HepG2 (cell line): Measurements from ENCODE around the gene ST3GAL2. TPM values are rescaled to one million over a fixed set of nuclear protein-coding genes. Genes with fewer than 3 reads are reported as not detected.
A peak's percentile ranks its signal among the peaks of the same experiment; 100 is the strongest.

Source experiments
- ATAC-seq: fragments of 200-7000 bp; cut with Tn5 transposase; 3 replicates; pipeline ENCODE4 v1.9.1; 2020; ENCODE audit warnings: mild to moderate bottlenecking, moderate library complexity
- BruUV-seq: library from RNA; stranded (reverse); fragments of 400-500 nt; replicated peaks from 2 replicates; lab custom pipeline; 2021; lab: Mats Ljungman, UMichigan
- CTCF ChIA-PET: fragments of 300-600 bp; formaldehyde crosslinking; extraction: SDS; loops from one replicate; lab custom pipeline; 2021; ENCODE audit warnings: low total read pairs, inconsistent platforms, low intra/inter-chr PET ratio; lab: Yijun Ruan, JAX
- POLR2A ChIA-PET: fragments of 350-600 bp; sonication (Branson Sonifier 250); formaldehyde crosslinking; loops from one replicate; lab custom pipeline; 2020; ENCODE audit warnings: antibody characterized with exemption, inconsistent platforms; lab: Yijun Ruan, JAX
- DNase-seq: peaks from one replicate; pipeline ENCODE4 v3.0.0-alpha.2; 2015; ENCODE audit warnings: low spot score
- FAIRE-seq: peaks from 3 replicates; lab custom pipeline; 2011; peaks lifted over from hg19 to GRCh38; lab: Jason Lieb, UNC
- H2AFZ ChIP-seq: one replicate; pipeline ENCODE4 v1.6.1; 2011; ENCODE audit warnings: low read length, inconsistent platforms
- H3K27ac ChIP-seq: fragments of 300-600 bp; 3 replicates; pipeline ENCODE4 v1.8.0; 2011; ENCODE audit warnings: mixed run types, mild to moderate bottlenecking, mixed read lengths, low read length, inconsistent platforms; ENCODE audit not compliant: insufficient read depth; ENCODE audit errors: extremely low read length
- H3K27me3 ChIP-seq, 2 experiments: fragments of 200-600 bp in 1 of 2; 2 replicates in 1 of 2; 3 replicates in 1 of 2; pipeline versions ENCODE4 v1.6.0 to v1.8.0; 2011; ENCODE audit warnings: low read length in 2 of 2, mild to moderate bottlenecking in 2 of 2, moderate library complexity in 2 of 2, inconsistent platforms in 1 of 2; ENCODE audit not compliant: insufficient read depth in 2 of 2, control insufficient read depth in 1 of 2
- H3K36me3 ChIP-seq, 2 experiments: fragments of 200-600 bp in 1 of 2; replicated peaks in 1 of 2; 2 replicates in 1 of 2; 3 replicates in 1 of 2; pipeline versions ENCODE4 v1.5.1 to v1.8.0; 2011; ENCODE audit warnings: low read length in 2 of 2, inconsistent platforms in 1 of 2; ENCODE audit not compliant: insufficient read depth in 2 of 2, control insufficient read depth in 1 of 2
- H3K4me1 ChIP-seq: 2 replicates; pipeline ENCODE4 v1.5.1; 2012; ENCODE audit warnings: low read length, inconsistent platforms; ENCODE audit not compliant: insufficient read depth
- H3K4me2 ChIP-seq: 2 replicates; pipeline ENCODE4 v1.6.0; 2011; ENCODE audit warnings: low read depth, low read length, inconsistent platforms
- H3K4me3 ChIP-seq, 3 experiments: fragments of 200-600 bp in 1 of 3; sonication (generic), shearing (Covaris generic) in 1 of 3; replicated peaks in 1 of 3; 2 replicates each; pipeline ENCODE4 v1.5.1; 2011 to 2016; ENCODE audit warnings: low read length in 3 of 3, inconsistent platforms in 2 of 3, low read depth in 2 of 3, mild to moderate bottlenecking in 2 of 3, control low read depth in 1 of 3, mixed read lengths in 1 of 3; ENCODE audit not compliant: insufficient read depth in 1 of 3
- H3K79me2 ChIP-seq: one replicate; pipeline ENCODE4 v1.6.1; 2011; ENCODE audit warnings: low read length, inconsistent platforms; ENCODE audit not compliant: insufficient read depth
- H3K9ac ChIP-seq: 2 replicates; pipeline ENCODE4 v1.6.0; 2011; ENCODE audit warnings: mild to moderate bottlenecking, low read depth, low read length, inconsistent platforms; ENCODE audit not compliant: insufficient read depth
- H3K9me3 ChIP-seq: 2 replicates; pipeline ENCODE4 v1.5.1; 2012; ENCODE audit warnings: mild to moderate bottlenecking, low read length
- H4K20me1 ChIP-seq: 2 replicates; pipeline ENCODE4 v1.6.0; 2011; ENCODE audit warnings: inconsistent platforms, mild to moderate bottlenecking, low read length, moderate library complexity; ENCODE audit not compliant: insufficient read depth
- AGO2 ChIP-seq: fragments of 200-400 bp; formaldehyde crosslinking; optimal IDR thresholded peaks from 2 replicates; pipeline ENCODE3; 2017; ENCODE audit warnings: mild to moderate bottlenecking, low read depth, low read length, moderate library complexity
- AHR ChIP-seq: IDR thresholded peaks from 2 replicates; pipeline ENCODE4 v1.6.1; 2018; ENCODE audit warnings: missing genetic modification reagents, missing compliant biosample characterization
- CBX1 ChIP-seq: IDR thresholded peaks from one replicate; pipeline ENCODE4 v1.6.1; 2016; ENCODE audit warnings: antibody characterized with exemption, low read depth
- CEBPG ChIP-seq: IDR thresholded peaks from 2 replicates; pipeline ENCODE4 v1.6.1; 2016
- HDAC2 ChIP-seq: sonication (generic); formaldehyde crosslinking; IDR thresholded peaks from 2 replicates; pipeline ENCODE4 v1.4.0; 2020; ENCODE audit warnings: missing genetic modification reagents
- HMGXB4 ChIP-seq, 2 experiments: sonication (generic) in 1 of 2; formaldehyde crosslinking in 1 of 2; IDR thresholded peaks; 2 replicates each; pipeline versions ENCODE4 v1.4.0 to v1.6.1; 2018 to 2020; ENCODE audit warnings: missing genetic modification reagents in 2 of 2, borderline replicate concordance in 1 of 2, low read depth in 1 of 2, mild to moderate bottlenecking in 1 of 2, missing biosample characterization in 1 of 2
- HOXA5 ChIP-seq: sonication (generic); formaldehyde crosslinking; IDR thresholded peaks from 2 replicates; pipeline ENCODE4 v1.4.0; 2020; ENCODE audit warnings: missing genetic modification reagents
- IRF2 ChIP-seq: IDR thresholded peaks from 2 replicates; pipeline ENCODE4 v1.6.1; 2018; ENCODE audit warnings: missing genetic modification reagents, missing compliant biosample characterization
- LCORL ChIP-seq, 2 experiments: fragments of 450-650 bp in 1 of 2; sonication (generic) in 1 of 2; formaldehyde crosslinking in 1 of 2; IDR thresholded peaks; 2 replicates each; pipeline versions ENCODE4 v1.5.0 to v1.6.1; 2017 to 2020; ENCODE audit warnings: antibody characterized with exemption in 1 of 2, missing genetic modification reagents in 1 of 2
- MAZ ChIP-seq, 2 experiments: sonication (generic) in 1 of 2; formaldehyde crosslinking in 1 of 2; IDR thresholded peaks; 2 replicates each; pipeline versions ENCODE4 v1.5.0 to v1.6.1; 2012 to 2020; ENCODE audit warnings: low read depth in 2 of 2, mild to moderate bottlenecking in 2 of 2, borderline replicate concordance in 1 of 2, improper control_type of control experiment in 1 of 2, low read length in 1 of 2, missing genetic modification reagents in 1 of 2, moderate library complexity in 1 of 2
- MXD1 ChIP-seq: sonication (generic); formaldehyde crosslinking; IDR thresholded peaks from 2 replicates; pipeline ENCODE4 v1.4.0; 2020; ENCODE audit warnings: mild to moderate bottlenecking, missing genetic modification reagents
- RXRA ChIP-seq: sonication (generic); formaldehyde crosslinking; IDR thresholded peaks from 2 replicates; pipeline ENCODE4 v1.5.1; 2020; ENCODE audit warnings: missing genetic modification reagents
- SRSF9 ChIP-seq: fragments of 200-400 bp; formaldehyde crosslinking; IDR thresholded peaks from 2 replicates; pipeline ENCODE4 v1.6.1; 2018; ENCODE audit warnings: borderline replicate concordance, mild to moderate bottlenecking, low read depth, low read length; ENCODE audit not compliant: insufficient read depth, poor library complexity, severe bottlenecking
- STAT5B ChIP-seq: sonication (generic); formaldehyde crosslinking; IDR thresholded peaks from 2 replicates; pipeline ENCODE4 v1.4.0; 2020; ENCODE audit warnings: missing genetic modification reagents
- TBX2 ChIP-seq: sonication (generic); formaldehyde crosslinking; IDR thresholded peaks from 2 replicates; pipeline ENCODE4 v1.5.0; 2020; ENCODE audit warnings: missing genetic modification reagents, mild to moderate bottlenecking, borderline replicate concordance
- ZBTB1 ChIP-seq: sonication (generic); formaldehyde crosslinking; IDR thresholded peaks from 2 replicates; pipeline ENCODE4 v1.4.0; 2020; ENCODE audit warnings: missing genetic modification reagents, borderline replicate concordance
- ZFYVE20 ChIP-seq: sonication (generic); formaldehyde crosslinking; IDR thresholded peaks from 2 replicates; pipeline ENCODE4 v1.8.0; 2023; ENCODE audit warnings: low read depth, mild to moderate bottlenecking, moderate library complexity, missing genetic modification reagents, borderline replicate concordance
- ZNF501 ChIP-seq: sonication (generic); formaldehyde crosslinking; IDR thresholded peaks from 2 replicates; pipeline ENCODE4 v1.5.1; 2020; ENCODE audit warnings: mild to moderate bottlenecking, moderate library complexity, missing genetic modification reagents
- ZNF788 ChIP-seq: sonication (generic); formaldehyde crosslinking; IDR thresholded peaks from 2 replicates; pipeline ENCODE4 v1.5.0; 2020; ENCODE audit warnings: mild to moderate bottlenecking, missing genetic modification reagents, borderline replicate concordance
- ZSCAN9 ChIP-seq: IDR thresholded peaks from 2 replicates; pipeline ENCODE4 v1.6.1; 2016; ENCODE audit warnings: borderline replicate concordance
- WGBS: methylation state at CpG from one replicate; pipeline ENCODE4 v1.1.6; 2017; ENCODE audit warnings: low lambda C conversion rate; 5-methylcytosine and 5-hydroxymethylcytosine counted together
- in situ Hi-C: cut with HindIII; loops from 2 replicates; pipeline ENCODE4 v1.10.0; 2017; ENCODE audit warnings: low pct_unique_long_range_greater_than_20kb; ENCODE audit not compliant: extremely low pct_ligation_motif_present
- intact Hi-C: fragments of 100-400 bp; cut with micrococcal nuclease; formaldehyde crosslinking; loops from one replicate; pipeline ENCODE4 v1.10.0; 2022; ENCODE audit not compliant: unreplicated experiment
- polyA plus RNA-seq, 8 experiments: library from polyadenylated mRNA; depleted of rRNA in 3 of 8; stranded (reverse) in 7 of 8; unstranded in 1 of 8; fragments of >200 nt; fragmentation: Illumina TruSeq in 4 of 8; extraction: Trizol in 4 of 8; gene quantifications; 2 replicates each; pipeline versions ENCODE4 v1.2.1 to v1.2.3, GENCODE V29; 2011 to 2016; ENCODE audit warnings: low read depth in 4 of 8, missing spikeins in 1 of 8, mixed read lengths in 1 of 8; ENCODE audit not compliant: insufficient read depth in 1 of 8
- total RNA-seq, 5 experiments: library from RNA; depleted of rRNA; stranded (reverse); fragments of >200 nt; fragmentation: Illumina TruSeq; extraction: Trizol; gene quantifications; 2 replicates each; pipeline ENCODE4 v1.2.3, GENCODE V29; 2016; ENCODE audit warnings: low read depth in 1 of 5

The ST3GAL2 gene
- total and polyA plus RNA-seq, 2 of the 13 experiments (the other 11 are each of a cell fraction or from before 2014, with no cell fraction given), result 16.3 to 24.9 TPM

GRCh38 chr16:70395345-70395901 lies 43.5 kb downstream of the ST3GAL2 start:
- BruUV-seq, result no TSS peak
- H4K20me1 ChIP-seq, result no peaks in the 10 kb centered on the region; the same call in 1 of the 2 replicates
- peaks cover 37 to 53% of the 10 kb centered on the region in 2 experiments for H3K36me3 ChIP-seq
- peaks cover 1% of the 10 kb centered on the region for H3K79me2 ChIP-seq
- ATAC-seq (peak; percentile 95), FAIRE-seq (peak; percentile 82), DNase-seq (peak; percentile 72)
- intact Hi-C loops (loop anchor here (1.0 to 5.0 kb wide), 2 partner anchors 57 to 76 kb away; partner anchors contain the start of gene FCSK), in situ Hi-C loops (loop anchor here (5.0 kb wide), 1 partner anchor 72 kb away; no protein-coding TSS in a partner anchor)
- POLR2A ChIA-PET, result interaction anchor here (1.8 to 2.1 kb wide), 2 partner anchors 14 to 44 kb away, joined by 5 to 7 read pairs; no protein-coding TSS in a partner anchor
- no peaks in the 10 kb centered on the region for H3K27me3 ChIP-seq
- no peaks in the 10 kb centered on the region for H3K9me3 ChIP-seq
- CTCF ChIA-PET, result interaction anchor here (0.7 to 3.4 kb wide), 4 partner anchors 60 to 258 kb away, joined by 5 to 47 read pairs (median 10); partner anchors contain the start of gene FCSK
- WGBS, result 65% methylated on average over 8 of the region's 8 CpGs
- H3K4me1 ChIP-seq, result peaks cover 4% of the 10 kb centered on the region; the same call in 1 of the 2 replicates
- H2AFZ ChIP-seq, result no peak overlapping the region
- no peak overlapping the region for H3K27ac ChIP-seq
- no peak overlapping the region for H3K4me3 ChIP-seq
- no peak overlapping the region for H3K4me2 ChIP-seq
- H3K9ac ChIP-seq, result no peak overlapping the region
- TF ChIP-seq ZNF788, result peak; percentile 46; the same call in 1 of the 2 replicates
- peak; percentile 32; the same call in 1 of the 2 replicates for TF ChIP-seq MXD1 (CRISPR knock-in tag)
- no peak for TF ChIP-seq CBX1
- TF ChIP-seq HDAC2 (CRISPR knock-in tag), result peak; percentile 47; the same call in 1 of the 2 replicates
- 0 out of 2 replicates have a peak, but pooled peaks have one; percentile 76 for TF ChIP-seq AHR (CRISPR knock-in tag)
- TF ChIP-seq MAZ (IDR thresholded peaks at IDR 0.05; ENCODE audit: borderline replicate concordance, low read depth, low read length), result no peak
- peak; percentile 74; the same call in 1 of the 2 replicates for TF ChIP-seq MAZ (CRISPR knock-in tag; IDR thresholded peaks at IDR 0.05; ENCODE audit: low read depth)
- peak; percentile 52 to 56; a peak in 3 of 4 replicates for TF ChIP-seq HMGXB4 (CRISPR knock-in tag; IDR thresholded peaks at IDR 0.05; ENCODE audit: borderline replicate concordance in 1 of 2, low read depth in 1 of 2)
- no peak for TF ChIP-seq SRSF9
- peak; percentile 30; the same call in 1 of the 2 replicates for TF ChIP-seq RXRA
- peak; percentile 61; the same call in 1 of the 2 replicates for TF ChIP-seq TBX2 (CRISPR knock-in tag)
- TF ChIP-seq ZBTB1 (CRISPR knock-in tag), result no peak
- TF ChIP-seq CEBPG (CRISPR knock-in tag), result peak; percentile 29; the same call in 1 of the 2 replicates
- TF ChIP-seq ZNF501 (CRISPR knock-in tag), result peak; percentile 62; the same call in 1 of the 2 replicates
- 0 out of 2 replicates have a peak, but pooled peaks have one; percentile 71 for TF ChIP-seq ZSCAN9 (CRISPR knock-in tag)
- peak; percentile 17; the same call in 1 of the 2 replicates for TF ChIP-seq HOXA5 (CRISPR knock-in tag)
- TF ChIP-seq IRF2 (CRISPR knock-in tag), result peak; percentile 60; the same call in 1 of the 2 replicates
- TF ChIP-seq ZFYVE20 (CRISPR knock-in tag), result no peak
- TF ChIP-seq AGO2, result peak; percentile 13
- TF ChIP-seq LCORL (IDR thresholded peaks at IDR 0.05), result no peak
- peak; percentile 58 for TF ChIP-seq LCORL (CRISPR knock-in tag; IDR thresholded peaks at IDR 0.05)
- no peak for TF ChIP-seq STAT5B (CRISPR knock-in tag)
